Stimulated activated CD4-positive, alpha-beta T cell treated with anti-CD3 and anti-CD28 coated beads, Interleukin-15, amount 100 ng/mL, for 1 hour (primary cell): Measurements from ENCODE around the gene CTBP2.

Experiments used
- DNase-seq, 2 donors: peaks; one replicate each; pipeline ENCODE4 v3.0.0-alpha.2; 2020; ENCODE audit warnings: low read depth in 1 of 2, low spot score in 1 of 2

CTBP2 gene

GRCh38 chr10:125125951-125126735, 34.2 kb downstream of the CTBP2 start:
- DNase-seq, result no peak

GRCh38 chr10:125124907-125125306, 35.5 kb downstream of the CTBP2 start:
- no peak for DNase-seq

GRCh38 chr10:125124115-125124487, 36.3 kb downstream of the CTBP2 start:
- no peak for DNase-seq

- no peak for DNase-seq
Measured at GRCh38 chr10:125123476-125124114, 36.8 kb downstream of the CTBP2 start.

- DNase-seq, result no peak
Measured at GRCh38 chr10:125122566-125122965, 37.8 kb downstream of the CTBP2 start.

- no peak for DNase-seq
Measured at GRCh38 chr10:125121003-125121402, 39.4 kb downstream of the CTBP2 start.

- no peak for DNase-seq
Measured at GRCh38 chr10:125120053-125120710, 40.2 kb downstream of the CTBP2 start.

GRCh38 chr10:125118701-125119100, 41.7 kb downstream of the CTBP2 start:
- DNase-seq, result no peak

GRCh38 chr10:125118011-125118611, 42.3 kb downstream of the CTBP2 start:
- no peak for DNase-seq

- no peak for DNase-seq
Measured at GRCh38 chr10:125116652-125117310, 43.6 kb downstream of the CTBP2 start.

- no peak for DNase-seq
Measured at GRCh38 chr10:125116041-125116649, 44.2 kb downstream of the CTBP2 start.

GRCh38 chr10:125115409-125115808, 45.0 kb downstream of the CTBP2 start:
- no peak for DNase-seq

- DNase-seq, result no peak
Measured at GRCh38 chr10:125114761-125115391, 45.5 kb downstream of the CTBP2 start.

GRCh38 chr10:125113691-125114371, 46.5 kb downstream of the CTBP2 start:
- DNase-seq, result no peak

GRCh38 chr10:125112697-125113494, 47.5 kb downstream of the CTBP2 start:
- no peak for DNase-seq

- no peak for DNase-seq
Measured at GRCh38 chr10:125111118-125111727, 49.1 kb downstream of the CTBP2 start.

- DNase-seq, result no peak
Measured at GRCh38 chr10:125107965-125108580, 52.3 kb downstream of the CTBP2 start.
